Midbrain (tissue), 1 donor: Measurements from ENCODE around the gene TCF7.

Experiments used
- DNase-seq: peaks from one replicate; lab custom pipeline; 2025; lab: John Stamatoyannopoulos, UW

The TCF7 gene

GRCh38 chr5:134113902-134114875, at the start of gene TCF7:
TCF7 (plus strand) TSS chr5:134114681; CDS start chr5:134114907, 226 bp downstream.
- DNase-seq: peak; percentile 65

DNA sequence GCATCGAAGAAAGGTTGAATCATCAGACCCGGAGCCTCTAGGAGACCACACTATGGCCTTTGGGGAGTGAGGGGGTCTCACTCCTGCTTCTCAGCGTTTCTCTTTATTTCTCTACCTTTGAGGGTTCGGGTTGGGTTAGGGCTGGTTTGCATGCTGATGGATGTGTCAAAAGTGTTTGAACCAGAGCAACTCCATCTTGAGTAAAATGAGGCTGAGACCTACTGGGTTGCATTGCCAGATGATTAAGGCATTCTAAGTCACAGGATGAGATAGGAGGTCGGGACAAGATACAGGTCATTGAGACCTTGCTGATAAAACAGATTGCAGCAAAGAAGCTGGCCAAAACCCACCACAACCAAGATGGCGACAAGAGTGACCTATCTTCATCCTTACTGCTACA, 44.9 kb upstream of the TCF7 start:
- no peak for DNase-seq

- DNase-seq: no peak
Measured at GRCh38 chr5:134070725-134071613, 43.5 kb upstream of the TCF7 start.

DNA sequence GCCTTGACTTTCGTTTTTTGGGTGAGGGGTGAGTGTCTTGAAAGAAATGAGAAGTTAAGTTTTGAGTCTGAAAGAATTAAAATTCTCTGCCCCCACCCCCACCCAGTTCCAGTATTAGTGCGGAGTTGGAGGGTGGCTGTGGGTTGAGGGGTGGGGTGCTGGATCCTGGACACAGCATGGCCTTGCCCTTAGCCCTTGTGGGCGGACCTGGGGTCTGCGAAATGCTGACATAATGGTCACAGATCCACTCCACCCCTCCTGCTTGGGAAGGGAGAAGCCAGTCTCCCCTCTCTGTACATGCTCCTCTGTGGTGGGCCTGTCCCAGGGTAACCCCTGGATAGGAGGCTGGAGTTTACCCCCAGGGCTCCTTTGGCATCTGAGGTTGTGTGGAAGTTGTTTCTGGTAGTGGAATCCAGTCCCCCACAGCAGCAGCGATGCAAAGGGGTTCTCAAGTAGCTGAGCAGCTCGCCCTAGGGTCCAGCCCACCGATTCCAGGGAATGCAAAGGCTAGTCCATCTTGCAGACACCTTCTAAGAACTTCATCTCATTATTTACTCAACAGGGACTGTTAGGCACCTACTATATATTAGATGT, 42.8 kb upstream of the TCF7 start:
- DNase-seq: no peak

GRCh38 chr5:134072471-134073210, 41.8 kb upstream of the TCF7 start:
- DNase-seq: no peak

DNA sequence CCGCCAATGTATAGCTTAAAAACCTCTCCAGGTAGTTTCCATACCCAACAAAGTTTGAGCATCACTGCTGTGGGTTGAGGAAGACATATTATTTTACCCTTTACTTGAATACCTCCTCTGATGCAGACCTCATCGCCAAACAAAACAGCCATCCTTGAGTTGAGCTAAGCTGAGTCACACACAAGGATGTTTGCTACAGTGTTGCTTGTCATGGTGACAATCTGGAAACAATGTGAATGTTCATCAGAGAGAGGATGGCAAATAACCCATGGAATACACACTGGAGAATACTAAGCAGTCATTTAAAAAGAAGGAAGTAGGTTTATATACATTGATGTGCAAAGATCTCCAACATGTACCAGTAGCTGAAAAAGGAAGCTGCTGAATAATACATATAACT, 41.1 kb upstream of the TCF7 start:
- no peak for DNase-seq

DNA sequence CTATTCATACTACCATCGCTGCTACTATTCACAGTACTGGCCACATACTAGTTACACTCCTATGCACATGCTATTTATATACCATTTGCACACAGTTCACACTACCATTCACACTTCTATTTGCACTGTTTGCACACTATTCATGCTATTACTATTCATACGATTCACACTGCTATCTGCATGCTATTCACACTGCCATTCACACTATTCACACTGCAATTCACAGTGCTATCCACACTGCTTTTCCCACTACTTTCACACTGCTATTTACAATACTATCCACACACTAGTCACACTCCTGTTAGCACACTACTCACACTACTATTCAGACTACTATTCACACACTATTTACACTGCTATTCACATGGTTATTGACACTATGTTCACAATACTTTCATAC, 39.4 kb upstream of the TCF7 start:
- DNase-seq: no peak

- DNase-seq: no peak
Measured at GRCh38 chr5:134077926-134078580, 36.4 kb upstream of the TCF7 start.

DNA sequence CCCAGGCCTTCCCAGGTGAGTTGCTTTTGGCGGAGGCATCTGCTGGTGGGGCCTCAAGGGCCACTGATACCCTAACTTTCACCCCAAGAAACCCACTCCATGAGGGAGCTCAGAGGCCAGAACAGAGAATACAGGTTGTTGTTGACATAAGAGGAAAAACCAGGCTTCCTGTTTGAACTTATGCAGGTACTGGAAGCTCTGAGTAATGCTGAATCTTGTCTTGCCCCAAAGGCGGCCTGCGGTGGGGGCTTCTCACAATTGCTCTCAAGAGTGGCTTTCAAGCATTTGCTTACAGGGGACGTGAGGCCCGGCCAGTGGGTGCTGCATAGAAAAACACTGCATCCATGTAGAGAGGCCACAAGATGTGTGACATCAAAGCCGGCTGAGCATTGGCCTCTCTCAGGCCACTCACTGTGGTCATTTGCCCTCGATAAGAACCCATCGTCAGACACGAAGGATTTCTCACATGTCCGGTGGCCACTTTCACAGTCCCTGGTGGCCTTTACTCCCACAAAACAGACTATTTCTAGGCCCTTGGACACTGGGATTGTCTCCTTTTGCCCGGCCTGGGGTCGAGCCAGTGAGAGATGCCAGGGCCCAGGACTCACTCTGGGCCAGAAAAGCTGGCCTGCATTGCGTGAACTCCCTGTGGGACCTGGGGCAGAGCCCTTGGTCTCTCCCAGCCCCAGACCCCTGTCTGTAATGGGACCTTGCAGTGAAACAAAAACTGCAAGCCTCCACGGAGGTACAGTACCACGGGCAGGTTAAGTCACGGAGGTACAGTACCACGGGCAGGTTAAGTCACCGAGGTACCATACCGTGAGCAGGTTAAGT, 34.5 kb upstream of the TCF7 start:
- no peak for DNase-seq

GRCh38 chr5:134082264-134082992, 32.1 kb upstream of the TCF7 start:
- DNase-seq: no peak

DNA sequence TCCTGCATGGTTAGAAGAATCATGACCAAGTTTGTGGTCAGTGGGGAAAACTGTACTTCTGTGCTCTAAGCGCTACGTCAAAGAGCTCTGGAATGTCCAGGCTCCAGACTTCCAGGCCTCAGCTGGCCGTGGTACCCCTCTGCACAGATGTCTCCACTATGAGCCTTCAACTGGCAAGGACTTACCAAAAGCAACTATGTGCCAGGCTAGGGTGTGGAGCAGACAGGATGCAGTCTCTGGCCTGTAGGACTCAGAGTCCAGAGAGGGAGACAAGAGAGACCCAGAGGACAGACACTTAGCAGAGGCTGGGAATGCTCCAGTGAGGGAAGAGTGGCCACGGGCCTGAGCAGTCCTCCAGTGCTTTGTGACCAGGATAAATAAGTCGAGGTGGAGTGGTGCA, 31.0 kb upstream of the TCF7 start:
- no peak for DNase-seq

GRCh38 chr5:134084022-134084565, 30.4 kb upstream of the TCF7 start:
- DNase-seq: no peak

DNA sequence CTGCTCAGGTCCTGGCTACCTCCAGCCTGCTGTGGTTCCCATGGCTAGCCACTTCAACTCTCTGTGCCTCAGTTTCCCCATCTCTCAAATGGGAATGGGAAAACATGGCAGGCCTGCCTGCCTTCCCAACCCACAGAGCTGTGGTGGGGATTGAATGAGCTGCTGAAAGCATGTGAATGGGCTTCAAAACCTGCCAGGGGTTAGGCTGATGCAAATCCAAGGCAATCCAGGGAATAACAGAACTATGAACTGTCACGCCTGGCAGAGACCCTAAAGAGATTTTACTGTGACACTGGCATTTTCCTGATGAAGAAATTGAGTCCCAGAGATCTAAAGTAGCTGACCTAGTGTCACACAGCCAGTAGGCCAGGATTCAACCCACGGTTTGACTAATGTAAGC, 29.9 kb upstream of the TCF7 start:
- DNase-seq: no peak

DNA sequence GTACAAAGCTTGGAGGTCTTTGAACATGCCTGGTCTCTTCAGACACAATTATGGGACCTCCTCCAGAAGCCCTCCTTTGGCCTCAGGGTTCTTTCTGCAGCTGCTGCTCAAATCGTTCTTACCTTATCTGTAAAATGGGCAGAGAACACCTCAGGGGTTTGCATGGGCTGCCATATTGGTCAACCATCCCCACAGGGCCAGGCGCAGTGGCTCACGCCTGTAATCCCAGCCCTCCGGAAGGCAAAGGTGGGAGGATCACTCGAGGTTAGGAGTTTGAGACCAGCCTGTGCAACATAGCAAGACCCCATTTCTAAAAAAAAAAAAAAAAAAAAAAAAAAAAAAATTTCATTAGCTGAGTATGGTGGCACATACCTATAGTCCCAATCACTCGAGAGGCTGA, 29.1 kb upstream of the TCF7 start:
- no peak for DNase-seq

GRCh38 chr5:134086225-134086942, 28.1 kb upstream of the TCF7 start:
- DNase-seq: no peak

GRCh38 chr5:134086943-134087305, 27.6 kb upstream of the TCF7 start:
- DNase-seq: no peak

- no peak for DNase-seq
Measured at GRCh38 chr5:134088291-134088690, 26.2 kb upstream of the TCF7 start.

DNA sequence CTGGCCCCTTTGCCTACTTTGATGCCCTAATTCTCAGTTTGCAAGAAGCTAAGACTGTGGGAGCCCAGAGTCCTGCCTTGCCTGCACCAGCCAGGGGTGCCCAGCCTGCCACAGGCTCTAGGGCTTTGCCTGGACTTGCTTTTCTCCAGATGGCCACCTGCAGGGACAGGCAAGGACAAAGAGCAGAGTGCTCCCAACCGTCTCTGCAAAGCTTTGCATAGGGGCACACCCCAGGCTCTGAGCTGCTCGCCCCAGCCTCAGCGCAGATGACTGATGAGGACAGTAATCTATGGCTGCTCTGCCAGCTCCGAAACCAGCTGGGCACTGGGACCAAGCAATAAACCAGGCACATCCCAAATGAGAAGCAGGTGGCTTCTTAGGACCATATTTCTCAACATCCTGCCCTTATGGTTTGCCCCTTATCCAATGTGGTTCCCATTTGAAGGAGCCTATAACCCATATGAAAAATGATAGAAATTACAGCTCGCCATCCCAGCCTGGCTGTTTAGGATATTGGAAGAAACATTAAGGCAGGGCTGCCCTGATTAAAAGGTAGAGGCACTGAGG, 25.4 kb upstream of the TCF7 start:
- DNase-seq: no peak
